GM18870 (cell line): ENCODE measurements around the gene USP3.

ENCODE experiments used
- ATAC-seq: cut with Tn5 transposase; IDR thresholded peaks from one replicate; pipeline ENCODE4 v1.9.1; 2021; ENCODE audit warnings: moderate library complexity; ENCODE audit not compliant: unreplicated experiment

Gene USP3

DNA sequence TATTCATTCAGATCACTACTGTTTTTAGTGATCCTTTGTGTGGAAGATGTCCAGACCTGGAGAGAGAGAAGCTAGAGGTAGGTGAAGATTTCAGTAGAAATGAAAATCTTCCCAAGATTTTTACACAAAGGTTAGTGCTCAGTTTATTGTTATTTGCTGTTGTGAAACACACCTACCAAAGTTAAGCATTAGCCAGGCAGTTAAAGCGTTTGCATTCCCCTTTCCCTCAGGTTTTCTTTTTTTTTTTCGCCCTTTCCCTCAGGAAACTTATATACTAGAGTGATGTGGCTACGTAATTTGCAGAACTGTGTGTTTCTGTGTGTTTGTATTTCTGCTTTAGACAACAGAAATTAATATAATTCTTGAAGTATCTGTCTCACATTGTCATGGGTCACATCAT, 34.5 kb downstream of the USP3 start:
- no peak for ATAC-seq

GRCh38 chr15:63539521-63539920, 35.1 kb downstream of the USP3 start:
- no peak for ATAC-seq

- no peak for ATAC-seq
Observed at GRCh38 chr15:63539998-63540397, 35.6 kb downstream of the USP3 start.

GRCh38 chr15:63540449-63540848, 36.1 kb downstream of the USP3 start:
- ATAC-seq, result no peak

DNA sequence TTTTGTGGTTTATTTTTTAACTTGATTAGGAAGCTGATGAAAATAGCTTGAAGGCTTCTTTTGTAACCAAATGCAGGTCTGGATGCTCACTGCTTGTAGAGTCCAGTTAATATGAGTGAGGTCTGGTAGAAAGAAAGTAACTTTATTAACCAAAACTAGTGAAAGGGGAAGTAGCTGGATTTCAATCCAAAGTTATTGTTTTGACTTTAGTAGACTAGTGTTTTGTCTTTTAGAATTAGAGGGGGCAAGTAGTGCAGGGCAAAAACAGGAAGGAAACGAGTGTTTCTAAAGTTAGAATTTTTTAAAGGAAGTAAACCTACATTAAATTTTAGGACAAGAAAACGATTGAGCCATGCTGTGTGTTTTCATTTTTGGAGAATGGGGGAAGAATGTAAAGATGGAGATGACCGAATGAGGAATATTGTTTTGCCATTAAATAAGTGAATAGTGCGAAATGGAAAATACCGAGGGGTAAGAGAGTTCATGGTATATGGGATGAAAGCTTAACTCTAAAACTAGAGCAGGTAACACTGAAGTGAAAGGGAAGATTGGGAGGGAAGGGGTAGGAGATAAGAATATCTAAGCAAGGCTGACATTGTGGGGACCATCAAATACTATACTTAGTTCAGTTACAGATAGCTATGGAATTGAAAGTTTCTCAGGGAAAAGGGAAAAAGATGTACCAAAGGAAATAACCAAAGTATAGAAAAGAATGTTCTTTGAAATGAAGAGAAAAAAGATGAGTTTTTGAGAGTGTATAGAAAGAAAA, 40.0 kb downstream of the USP3 start:
- no peak for ATAC-seq

GRCh38 chr15:63545520-63545919, 41.1 kb downstream of the USP3 start:
- no peak for ATAC-seq

GRCh38 chr15:63551400-63551799, 47.0 kb downstream of the USP3 start:
- no peak for ATAC-seq

DNA sequence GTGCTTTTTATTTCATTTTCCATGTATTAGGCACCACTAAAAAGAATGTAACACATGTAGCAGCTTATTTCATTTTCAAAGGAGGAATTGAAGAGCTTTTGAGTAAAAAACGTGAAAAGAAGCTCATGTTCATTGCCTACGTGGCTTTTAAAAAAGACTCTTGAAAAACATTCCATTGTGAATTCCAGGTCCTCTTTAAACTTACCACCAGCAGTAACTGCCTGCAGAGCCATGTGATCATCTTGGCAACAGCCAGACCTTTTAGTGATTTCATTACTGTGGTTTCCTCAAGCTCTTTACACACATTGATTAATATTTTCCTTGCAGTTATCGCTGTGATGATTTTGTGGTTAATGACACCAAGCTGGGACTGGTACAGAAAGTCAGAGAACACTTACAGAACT, 49.0 kb downstream of the USP3 start:
- no peak for ATAC-seq

DNA sequence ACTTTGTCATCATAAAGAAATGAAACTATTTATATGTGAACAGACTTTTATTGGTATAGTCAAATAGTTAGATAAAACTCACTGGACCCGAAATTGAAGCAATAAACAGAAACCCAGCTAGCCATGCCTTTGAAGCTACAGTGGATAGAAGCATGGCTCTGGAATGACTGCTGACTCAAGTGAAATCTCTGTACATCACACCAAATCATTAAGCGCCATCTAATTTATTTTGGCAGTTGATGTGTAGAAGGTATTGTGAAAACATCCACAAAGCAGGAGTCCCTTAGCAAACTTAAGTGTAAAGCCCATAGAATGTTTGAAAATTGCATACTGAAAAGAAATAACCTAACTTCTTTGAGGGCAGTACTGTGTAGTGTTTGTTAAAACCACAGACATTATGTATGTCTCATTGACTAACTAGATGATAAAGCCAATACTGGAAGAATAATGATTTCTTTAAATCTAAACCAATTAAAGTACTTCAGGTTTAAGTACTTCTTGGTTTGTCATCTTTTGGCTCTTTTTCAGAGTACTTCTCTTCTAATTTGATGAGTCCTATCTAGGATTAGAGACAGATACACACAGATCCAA, 50.0 kb downstream of the USP3 start:
- no peak for ATAC-seq

GRCh38 chr15:63555507-63555906, 51.1 kb downstream of the USP3 start:
- ATAC-seq, result no peak

DNA sequence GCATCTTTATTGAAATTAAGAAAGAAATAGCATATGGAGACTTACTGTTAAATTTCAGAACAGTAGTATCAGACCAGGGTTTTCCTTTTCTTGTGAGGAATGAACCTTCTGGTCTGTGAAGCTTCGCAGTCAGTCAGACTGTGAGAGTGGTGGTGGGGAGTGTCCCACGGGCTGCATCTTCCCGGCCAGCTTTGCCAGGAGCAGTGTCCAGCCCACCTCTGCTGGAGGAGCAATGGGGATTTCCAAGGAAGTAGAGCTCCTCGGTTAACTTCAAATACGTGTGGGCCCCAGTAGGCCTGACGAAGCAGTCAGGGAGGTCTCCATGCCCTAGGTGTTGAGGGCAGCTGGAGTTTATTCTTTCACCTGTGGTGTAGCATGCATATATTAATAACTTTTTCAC, 51.9 kb downstream of the USP3 start:
- ATAC-seq, result no peak

GRCh38 chr15:63556736-63557135, 52.3 kb downstream of the USP3 start:
- ATAC-seq, result no peak

- ATAC-seq, result no peak
Observed at GRCh38 chr15:63559753-63560152, 55.4 kb downstream of the USP3 start.

GRCh38 chr15:63560741-63561448, 56.5 kb downstream of the USP3 start:
- no peak for ATAC-seq

DNA sequence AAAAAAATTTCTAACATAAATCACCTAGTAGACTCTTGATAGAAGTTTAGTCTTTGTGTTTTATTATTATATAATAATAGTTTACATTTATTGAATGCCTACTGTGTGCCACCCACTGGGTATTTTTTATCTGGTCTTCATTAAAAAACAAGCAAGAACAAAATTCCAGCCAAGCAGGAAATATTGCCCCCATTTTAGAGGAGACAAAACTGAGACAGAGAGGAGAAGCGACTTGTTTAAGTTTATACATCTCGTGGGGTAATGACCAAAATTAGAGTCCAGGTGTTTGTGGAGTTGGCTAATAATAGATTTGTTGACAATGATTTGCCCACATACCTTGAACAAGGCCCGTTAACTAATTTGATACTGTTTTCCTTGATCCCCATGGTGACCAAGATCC, 59.7 kb downstream of the USP3 start:
- ATAC-seq, result no peak

- no peak for ATAC-seq
Observed at GRCh38 chr15:63565536-63566186, 61.3 kb downstream of the USP3 start.

DNA sequence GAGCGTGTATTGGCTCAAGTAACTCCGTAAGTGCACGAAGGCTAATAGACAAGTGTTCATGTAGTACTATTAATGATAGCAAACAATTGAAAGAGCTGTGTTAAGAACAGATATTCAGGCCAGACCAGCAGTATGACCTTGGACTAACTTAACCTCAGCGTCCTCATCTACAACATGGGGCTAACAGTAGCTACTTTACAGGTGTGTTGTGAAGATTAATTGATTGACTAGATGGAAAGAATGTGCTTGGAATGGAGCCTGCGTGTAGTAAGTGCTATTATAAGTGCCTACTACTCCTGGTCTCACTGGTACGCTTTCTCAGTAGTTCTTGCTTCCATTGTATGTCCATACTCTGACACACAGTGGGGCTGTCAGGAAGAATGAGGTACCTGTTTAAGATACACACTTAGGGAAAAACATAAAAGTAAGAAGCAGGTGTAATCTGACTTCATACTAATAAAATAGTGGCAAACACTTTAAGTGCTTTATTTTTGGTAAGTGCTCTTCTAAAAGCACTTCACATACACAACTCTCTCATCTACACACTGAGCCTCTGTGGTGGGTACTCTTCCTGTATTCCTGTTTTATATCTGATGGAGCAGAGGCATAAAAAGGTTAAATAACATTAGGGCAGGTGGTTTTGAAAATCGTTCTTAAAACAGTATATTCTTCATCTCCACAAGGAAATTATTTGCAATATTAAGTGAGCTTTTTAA, 68.5 kb downstream of the USP3 start:
- no peak for ATAC-seq

GRCh38 chr15:63573533-63573932, 69.1 kb downstream of the USP3 start:
- no peak for ATAC-seq

GRCh38 chr15:63575312-63575711, 70.9 kb downstream of the USP3 start:
- ATAC-seq, result no peak

- ATAC-seq, result no peak
Observed at GRCh38 chr15:63576441-63576840, 72.0 kb downstream of the USP3 start.

DNA sequence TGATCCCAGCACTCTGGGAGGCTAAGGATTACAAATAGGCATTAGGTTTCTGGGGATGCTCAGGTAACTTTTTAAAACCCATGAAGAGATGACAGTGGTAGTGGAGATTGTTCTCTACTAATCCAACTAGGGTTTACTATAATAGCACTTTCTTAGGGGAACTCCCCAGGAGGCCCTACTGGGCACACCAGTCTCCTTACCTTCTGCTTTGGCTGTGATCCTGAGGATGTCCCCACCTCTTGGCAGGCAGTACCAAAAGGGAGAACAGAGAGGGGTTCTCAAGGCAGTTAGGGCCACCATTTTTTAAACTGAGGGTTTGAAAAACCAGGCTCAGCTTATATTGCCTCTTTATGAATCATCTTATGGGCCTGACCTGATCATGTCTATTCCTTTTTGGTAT, 77.8 kb downstream of the USP3 start:
- no peak for ATAC-seq
